ENCODE results near the gene FZD10.

The FZD10 gene

GRCh38 chr12:130156652-130157275 is 5.5 kb upstream of the FZD10 start:
- DNase-seq, result no peak

- DNase-seq, result no peak
Measured at GRCh38 chr12:130157998-130158753, 4.1 kb upstream of the FZD10 start.

DNA sequence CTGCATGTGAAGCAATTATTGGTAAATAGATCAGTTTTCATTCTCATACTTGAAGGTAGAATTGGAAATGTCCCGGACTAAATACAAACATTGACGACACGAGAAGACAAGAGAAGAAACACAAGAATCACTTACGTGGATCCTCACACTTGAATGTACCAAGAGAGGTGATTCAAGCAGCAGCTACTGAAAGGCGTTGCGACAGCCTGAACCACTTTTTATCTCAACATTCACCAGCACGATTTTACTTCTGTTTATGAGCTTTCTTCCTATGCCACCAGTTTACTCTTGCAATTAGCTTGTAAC is 3.6 kb upstream of the FZD10 start:
- DNase-seq, result no peak

GRCh38 chr12:130160306-130160705 is 2.0 kb upstream of the FZD10 start:
- no peak for DNase-seq

- DNase-seq, result no peak
Measured at GRCh38 chr12:130160711-130161231, 1.5 kb upstream of the FZD10 start.

DNA sequence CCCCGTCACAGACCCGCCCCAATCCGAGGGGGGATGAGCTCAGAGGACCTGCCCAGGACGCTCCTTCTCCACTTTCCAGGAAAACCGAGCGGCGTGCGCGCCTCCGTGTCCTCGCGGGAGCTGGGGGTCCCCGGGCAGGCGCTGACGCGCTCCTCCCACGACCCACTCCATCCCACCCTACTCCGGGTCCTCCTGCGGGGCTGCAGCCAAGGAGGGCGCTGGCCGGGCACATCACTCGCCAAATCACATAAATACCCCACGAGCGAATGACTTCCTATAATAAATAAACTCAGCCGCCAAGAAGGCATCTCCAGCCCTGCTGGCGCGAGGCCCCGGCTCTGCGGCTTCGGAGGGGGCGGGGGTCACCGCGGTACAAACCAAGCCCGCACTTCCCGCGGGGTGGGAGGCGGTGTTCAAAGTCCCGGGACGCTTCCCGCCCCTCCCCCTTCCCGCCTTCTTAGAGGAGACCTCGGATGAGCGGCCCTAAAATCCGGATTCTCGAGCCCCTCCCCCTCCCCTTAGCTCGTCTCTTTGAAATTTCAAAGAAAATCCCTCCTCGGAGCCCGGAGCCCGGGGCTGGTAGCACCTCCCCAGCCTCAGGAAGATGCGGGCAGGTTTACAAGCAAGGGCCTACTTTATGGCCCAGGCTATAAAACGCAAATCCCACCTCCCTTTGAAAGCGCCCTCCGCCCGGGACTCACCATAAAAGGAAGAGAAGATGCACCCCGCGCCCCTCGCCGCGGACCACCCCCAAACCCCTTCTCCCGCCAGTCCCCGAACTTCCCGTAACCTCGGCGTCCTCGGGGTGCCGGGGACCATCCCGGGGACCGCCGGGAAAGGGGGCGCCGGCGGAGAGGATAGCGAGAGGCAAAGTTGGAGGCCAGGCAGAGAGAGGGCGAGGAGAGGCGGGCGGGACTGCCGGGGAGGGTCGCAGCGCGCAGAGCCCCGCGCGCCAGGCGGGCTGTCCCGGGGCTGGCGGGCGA is 712 bp upstream of the FZD10 start:
- DNase-seq, result no peak

GRCh38 chr12:130162745-130163460 is 639 bp downstream of the FZD10 start:
- DNase-seq, result no peak

DNA sequence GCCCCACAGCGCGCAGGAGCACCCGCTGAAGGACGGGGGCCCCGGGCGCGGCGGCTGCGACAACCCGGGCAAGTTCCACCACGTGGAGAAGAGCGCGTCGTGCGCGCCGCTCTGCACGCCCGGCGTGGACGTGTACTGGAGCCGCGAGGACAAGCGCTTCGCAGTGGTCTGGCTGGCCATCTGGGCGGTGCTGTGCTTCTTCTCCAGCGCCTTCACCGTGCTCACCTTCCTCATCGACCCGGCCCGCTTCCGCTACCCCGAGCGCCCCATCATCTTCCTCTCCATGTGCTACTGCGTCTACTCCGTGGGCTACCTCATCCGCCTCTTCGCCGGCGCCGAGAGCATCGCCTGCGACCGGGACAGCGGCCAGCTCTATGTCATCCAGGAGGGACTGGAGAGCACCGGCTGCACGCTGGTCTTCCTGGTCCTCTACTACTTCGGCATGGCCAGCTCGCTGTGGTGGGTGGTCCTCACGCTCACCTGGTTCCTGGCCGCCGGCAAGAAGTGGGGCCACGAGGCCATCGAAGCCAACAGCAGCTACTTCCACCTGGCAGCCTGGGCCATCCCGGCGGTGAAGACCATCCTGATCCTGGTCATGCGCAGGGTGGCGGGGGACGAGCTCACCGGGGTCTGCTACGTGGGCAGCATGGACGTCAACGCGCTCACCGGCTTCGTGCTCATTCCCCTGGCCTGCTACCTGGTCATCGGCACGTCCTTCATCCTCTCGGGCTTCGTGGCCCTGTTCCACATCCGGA is 1.4 kb downstream of the FZD10 start:
- DNase-seq, result no peak

- DNase-seq, result no peak
Measured at GRCh38 chr12:130164216-130164542, 1.9 kb downstream of the FZD10 start.

DNA sequence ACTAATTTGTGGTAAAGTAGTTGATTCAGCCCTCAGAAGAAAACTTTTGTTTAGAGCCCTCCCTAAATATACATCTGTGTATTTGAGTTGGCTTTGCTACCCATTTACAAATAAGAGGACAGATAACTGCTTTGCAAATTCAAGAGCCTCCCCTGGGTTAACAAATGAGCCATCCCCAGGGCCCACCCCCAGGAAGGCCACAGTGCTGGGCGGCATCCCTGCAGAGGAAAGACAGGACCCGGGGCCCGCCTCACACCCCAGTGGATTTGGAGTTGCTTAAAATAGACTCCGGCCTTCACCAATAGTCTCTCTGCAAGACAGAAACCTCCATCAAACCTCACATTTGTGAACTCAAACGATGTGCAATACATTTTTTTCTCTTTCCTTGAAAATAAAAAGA is 2.7 kb downstream of the FZD10 start:
- no peak for DNase-seq

- no peak for DNase-seq
Measured at GRCh38 chr12:130166306-130166705, 4.0 kb downstream of the FZD10 start.

DNA sequence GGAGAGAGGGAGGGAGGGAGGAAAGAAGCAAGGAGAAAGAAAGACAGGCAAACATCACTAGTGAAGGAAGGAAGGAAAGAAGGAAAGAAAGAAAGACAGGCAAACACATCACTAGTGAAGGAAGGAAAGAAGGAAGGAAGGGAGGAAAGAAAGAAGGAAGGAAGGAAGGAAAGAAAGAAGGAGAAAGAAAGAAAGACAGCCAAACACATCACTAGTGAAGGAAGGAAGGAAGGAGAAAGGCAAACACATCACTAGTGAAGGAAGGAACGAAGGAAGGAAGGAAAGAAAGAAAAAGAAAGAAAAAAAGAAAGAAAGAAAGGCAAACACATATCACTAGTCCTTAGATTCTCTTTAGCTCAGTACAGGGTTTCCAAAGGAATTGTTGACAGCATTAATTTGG is 5.3 kb downstream of the FZD10 start:
- DNase-seq, result no peak

- DNase-seq, result no peak
Measured at GRCh38 chr12:130169256-130169655, 7.0 kb downstream of the FZD10 start.

DNA sequence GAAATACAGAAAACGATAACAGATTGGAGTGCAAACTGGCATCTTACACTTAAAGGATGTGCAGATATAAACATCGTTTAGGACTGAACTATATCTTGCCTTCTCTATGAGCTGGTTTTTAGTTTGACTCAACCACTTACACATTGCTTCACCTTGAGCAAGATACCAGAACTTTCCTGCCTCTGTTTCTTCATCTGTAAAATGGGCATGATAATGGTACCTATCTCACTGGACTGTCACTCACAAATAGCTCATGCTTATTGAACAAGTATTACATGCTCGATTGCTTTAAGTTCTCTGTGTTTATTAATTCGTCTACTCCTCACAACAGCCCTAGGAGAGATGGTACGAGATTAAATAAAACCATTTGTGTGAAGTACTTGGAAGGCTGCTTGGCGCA is 7.7 kb downstream of the FZD10 start:
- DNase-seq, result no peak

DNA sequence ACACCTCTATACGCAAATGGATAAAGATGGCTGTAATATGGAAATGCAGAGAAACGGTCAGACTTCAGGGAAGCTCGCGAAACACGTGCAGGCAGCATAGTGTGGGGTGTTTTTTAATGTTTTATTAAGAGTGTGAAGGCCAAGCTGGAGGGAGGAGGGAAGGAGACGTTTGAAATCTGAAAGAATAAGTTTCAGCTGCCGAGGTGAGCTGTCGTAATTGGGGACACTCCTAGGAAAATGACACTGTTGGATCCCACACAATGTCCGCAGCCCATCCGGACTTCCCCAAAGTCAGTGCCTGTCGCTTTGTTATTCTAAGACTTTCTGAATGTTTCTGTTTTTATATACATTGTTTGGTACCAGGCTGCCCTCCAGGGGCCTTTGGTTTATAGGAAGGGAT is 8.3 kb downstream of the FZD10 start:
- no peak for DNase-seq

DNA sequence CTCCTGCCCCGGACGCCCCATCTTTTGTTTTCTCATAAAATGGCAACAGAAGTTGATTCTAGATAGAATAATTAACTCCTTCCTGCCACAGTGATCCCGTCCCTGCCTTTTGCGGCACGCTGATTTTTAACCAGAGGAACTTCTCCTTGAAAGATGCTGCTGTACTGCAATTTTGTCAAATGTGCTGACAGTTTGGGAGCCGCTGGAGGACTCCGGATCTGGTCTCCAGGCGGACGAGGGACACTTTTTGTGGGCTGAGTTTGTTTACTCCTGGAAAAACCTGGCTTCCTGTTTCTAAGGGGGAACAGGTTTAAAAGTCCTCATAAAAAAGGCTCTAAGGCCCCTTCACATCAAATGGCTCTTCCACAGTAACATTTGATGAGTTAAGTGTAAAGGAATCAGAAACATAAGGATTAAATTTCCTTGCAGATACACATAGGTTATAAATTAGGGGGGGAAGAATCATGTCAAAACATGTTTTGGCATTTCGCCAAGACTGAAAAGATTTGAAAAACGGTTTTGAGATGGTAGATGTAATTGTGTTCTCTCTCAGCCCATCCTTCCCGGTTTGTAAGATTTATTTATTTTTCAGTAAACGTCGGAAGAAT is 15.5 kb downstream of the FZD10 start:
- DNase-seq, result no peak

DNA sequence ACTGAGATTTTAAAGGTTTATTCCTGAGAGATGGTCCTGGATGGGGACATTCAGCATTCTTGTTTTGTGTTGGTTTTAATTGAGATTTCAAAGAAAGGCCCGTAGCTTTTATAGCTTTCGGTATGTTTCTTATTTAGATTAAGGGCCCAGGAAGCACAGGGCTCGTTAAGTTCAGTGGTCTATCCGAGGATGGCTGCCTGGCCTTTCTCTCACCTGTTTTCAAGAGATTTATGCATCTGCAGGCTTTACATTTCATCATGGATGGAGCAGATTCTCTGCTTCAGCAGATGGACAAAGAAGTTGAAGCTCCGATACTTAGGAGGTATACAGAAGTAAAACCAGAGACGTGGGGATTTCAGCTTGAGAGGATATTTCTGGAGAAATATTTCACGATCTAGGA is 16.0 kb downstream of the FZD10 start:
- no peak for DNase-seq

DNA sequence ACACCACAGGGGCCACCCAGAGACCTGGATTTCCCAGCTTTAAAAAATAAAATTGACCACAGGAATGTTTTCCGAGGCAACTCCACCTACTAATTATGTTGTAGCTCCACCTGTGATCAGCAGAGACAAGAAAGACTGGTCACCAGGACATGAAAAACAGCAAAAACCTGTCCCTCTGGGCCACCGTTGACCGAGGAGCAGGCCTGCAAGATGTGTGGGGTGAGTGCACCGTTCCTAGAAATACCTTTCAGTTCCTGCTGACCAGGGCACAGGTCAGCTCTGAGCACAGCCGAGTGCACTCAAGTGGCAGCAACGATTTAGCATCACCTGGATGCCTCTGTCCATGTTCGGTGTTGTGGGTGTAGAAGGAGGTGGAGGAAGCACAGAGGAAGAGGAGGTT is 16.9 kb downstream of the FZD10 start:
- no peak for DNase-seq

DNA sequence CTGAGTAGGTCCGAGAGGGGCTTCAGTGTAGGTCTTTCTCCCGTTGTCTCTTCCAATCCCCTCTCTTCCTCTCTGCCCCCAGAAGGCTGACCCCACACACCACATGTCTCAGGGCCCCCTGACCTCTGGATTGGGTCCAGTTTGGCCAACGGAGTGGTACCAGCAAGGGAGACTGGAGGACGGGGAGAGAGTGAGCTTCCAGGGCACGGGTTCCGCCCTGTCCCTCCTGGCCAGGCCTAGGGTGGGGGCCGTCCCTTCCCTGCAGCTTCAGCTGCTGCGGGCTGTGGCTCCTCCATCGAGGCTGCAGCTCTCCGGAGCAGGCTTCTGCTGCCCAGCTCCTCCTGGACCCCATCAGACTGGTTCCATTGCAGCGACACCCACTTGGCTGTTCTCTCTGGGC is 17.4 kb downstream of the FZD10 start:
- DNase-seq, result no peak

DNA sequence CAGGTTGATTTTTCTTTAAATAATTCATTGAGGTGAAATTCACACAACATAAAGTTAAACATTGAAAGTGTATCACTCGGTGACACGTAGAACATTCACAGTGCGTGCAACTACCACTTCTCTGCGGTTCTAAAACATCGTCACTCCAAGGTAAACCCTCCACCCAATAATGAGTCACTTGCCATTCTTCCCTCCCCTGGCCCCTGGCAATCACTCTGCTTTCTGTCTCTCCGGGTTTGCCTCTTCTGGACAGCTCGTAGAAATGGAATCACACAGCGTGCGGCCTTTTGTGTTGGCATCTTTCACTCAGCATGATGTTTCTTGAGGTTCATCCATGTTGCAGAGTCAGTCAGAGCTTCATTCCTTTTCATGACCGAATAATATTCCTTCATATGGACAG is 18.9 kb downstream of the FZD10 start:
- DNase-seq, result no peak

GRCh38 chr12:130183585-130184370 is 21.5 kb downstream of the FZD10 start:
- no peak for DNase-seq

Measured in activated naive CD4-positive, alpha-beta T cell (primary cell).